GM10266 (cell line): Measurements from ENCODE around the gene CTBP1.
"Not testable (repeated sequence)": the region's sequence is repeated elsewhere in the genome, so short reads cannot be mapped to it uniquely, and the experiment has no call there.

Experiments used
- DNase-seq: peaks from one replicate; pipeline ENCODE4 v3.0.0; 2012; ENCODE audit errors: extremely low spot score
- TF ChIP-seq, protein P1 (sequence below): IDR thresholded peaks from 2 replicates; pipeline ENCODE4 v1.5.1; 2012; ENCODE audit warnings: mild to moderate bottlenecking, low read depth; ENCODE audit not compliant: control insufficient read depth, insufficient read depth; ENCODE audit errors: missing control alignments

CTBP1 gene

GRCh38 chr4:1241466-1241935 is 7.4 kb downstream of the CTBP1 start:
- TF ChIP-seq, protein P1, sequence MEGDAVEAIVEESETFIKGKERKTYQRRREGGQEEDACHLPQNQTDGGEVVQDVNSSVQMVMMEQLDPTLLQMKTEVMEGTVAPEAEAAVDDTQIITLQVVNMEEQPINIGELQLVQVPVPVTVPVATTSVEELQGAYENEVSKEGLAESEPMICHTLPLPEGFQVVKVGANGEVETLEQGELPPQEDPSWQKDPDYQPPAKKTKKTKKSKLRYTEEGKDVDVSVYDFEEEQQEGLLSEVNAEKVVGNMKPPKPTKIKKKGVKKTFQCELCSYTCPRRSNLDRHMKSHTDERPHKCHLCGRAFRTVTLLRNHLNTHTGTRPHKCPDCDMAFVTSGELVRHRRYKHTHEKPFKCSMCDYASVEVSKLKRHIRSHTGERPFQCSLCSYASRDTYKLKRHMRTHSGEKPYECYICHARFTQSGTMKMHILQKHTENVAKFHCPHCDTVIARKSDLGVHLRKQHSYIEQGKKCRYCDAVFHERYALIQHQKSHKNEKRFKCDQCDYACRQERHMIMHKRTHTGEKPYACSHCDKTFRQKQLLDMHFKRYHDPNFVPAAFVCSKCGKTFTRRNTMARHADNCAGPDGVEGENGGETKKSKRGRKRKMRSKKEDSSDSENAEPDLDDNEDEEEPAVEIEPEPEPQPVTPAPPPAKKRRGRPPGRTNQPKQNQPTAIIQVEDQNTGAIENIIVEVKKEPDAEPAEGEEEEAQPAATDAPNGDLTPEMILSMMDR = no peak

DNA sequence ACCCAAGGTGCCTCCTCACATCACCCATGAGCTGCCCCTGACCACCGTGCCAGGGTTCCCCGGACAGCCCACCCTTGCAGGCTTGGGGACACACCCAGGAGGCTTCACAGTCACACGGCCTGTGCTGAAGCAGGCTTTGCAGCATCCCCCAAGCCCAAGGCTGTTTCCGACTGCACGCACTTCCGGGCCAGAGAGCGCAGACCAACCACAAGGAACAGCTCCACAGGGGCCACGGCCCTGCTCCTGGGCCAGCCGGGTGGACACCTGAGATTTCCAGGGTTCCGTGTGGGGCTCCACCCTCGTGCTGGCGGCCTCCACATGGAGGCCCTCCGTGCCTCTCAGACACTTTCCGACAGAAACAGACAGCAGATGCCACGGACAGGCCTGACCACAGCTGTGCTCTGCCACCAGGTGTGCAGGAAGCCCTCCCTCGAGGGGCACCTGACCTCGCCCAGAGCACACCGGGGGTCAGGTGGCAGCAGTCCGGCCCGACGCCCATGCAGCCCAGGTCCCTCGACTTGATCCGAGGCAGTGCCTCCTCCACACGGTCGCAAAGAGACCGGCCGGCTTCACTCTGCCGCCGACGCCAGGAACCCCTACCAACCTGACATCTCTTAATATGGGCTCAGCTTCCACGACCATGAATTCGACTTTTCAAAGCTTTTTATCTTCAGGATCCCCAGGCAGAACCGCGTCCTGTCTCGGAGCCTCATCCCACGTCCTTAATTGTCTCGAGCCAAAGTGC is 8.0 kb downstream of the CTBP1 start:
- DNase-seq = no peak
- TF ChIP-seq, protein P1 = no peak

More at GRCh38 chr4:1241466-1241935, 7.4 kb downstream of the CTBP1 start:
- no peak for DNase-seq

DNA sequence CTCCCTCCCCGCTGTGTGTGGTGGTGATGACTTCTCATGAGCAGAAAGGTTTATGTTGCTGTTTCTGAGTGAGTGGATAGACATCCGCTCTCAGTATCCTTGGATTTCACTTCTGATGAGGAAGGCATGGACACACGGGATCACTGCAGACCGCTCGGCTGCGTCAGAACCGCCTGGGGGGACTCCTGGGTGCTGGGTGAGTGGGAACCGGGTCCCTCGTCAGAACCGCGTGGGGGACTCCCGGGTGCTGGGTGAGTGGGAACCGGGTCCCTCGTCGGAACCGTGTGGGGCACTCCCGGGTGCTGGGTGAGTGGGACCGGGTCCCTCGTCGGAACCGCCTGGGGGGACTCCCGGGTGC is 9.0 kb downstream of the CTBP1 start:
- TF ChIP-seq, protein P1 = no peak
- DNase-seq = no peak

DNA sequence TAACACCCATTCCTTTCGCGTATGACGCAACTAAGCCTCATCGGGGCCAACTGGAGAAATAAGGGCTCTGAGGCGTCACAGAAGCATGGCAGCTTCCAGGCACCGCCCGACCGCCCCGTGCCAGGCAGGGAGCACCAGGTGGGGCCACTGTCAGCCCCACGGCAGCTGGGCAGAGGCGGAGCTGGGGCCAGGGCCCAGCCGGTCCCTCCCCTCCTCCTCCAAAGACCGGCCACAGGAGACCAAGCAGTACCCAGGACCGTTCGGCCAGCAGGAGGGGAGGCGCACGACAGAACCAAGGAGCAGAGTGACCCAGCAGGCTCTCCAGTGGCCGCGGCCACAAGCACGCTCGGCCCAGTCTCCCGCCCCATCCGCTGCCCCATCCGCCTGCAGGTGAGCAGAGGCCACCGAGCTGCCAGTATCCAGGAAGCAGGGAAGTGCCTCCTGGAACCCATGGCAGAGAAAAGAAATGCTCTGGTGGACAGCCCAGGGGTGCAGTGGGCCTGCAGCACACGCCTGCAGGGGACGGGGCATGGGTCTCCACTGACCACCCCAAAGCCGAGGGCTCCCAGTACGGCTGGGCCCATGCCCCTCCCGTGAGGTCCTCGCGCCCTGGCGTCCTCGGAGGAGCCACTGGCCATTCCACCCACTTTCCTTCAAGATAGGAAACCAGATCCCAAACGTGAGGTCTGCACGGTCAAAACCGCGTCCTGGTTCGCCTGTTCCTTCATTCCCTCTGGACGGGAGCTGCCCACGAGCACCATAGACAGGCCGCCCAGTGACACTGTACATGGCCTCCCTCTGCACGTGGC is 9.6 kb downstream of the CTBP1 start:
- no peak for DNase-seq
- TF ChIP-seq, protein P1 = no peak

- TF ChIP-seq, protein P1 = no peak
These were observed 10.3 kb downstream of the CTBP1 start for GRCh38 chr4:1238676-1239000.

GRCh38 chr4:1237981-1238675 is 10.8 kb downstream of the CTBP1 start:
- TF ChIP-seq, protein P1 = no peak
- DNase-seq = no peak

More at GRCh38 chr4:1238676-1239000, 10.3 kb downstream of the CTBP1 start:
- DNase-seq = no peak

DNA sequence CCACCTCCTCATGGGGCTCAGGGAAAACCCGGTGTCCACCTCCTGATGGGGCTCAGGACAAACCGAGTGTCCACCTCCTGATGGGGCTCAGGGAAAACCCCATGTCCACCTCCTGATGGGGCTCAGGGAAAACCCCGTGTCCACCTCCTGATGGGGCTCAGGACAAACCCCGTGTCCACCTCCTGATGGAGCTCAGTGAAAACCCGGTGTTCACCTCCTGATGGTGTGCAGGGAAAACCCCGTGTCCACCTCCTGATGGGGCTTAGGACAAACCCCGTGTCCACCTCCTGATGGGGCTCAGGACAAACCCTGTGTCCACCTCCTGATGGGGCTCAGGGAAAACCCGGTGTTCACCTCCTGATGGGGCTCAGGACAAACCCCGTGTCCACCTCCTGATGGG is 11.7 kb downstream of the CTBP1 start:
- not testable (repeated sequence) for DNase-seq

GRCh38 chr4:1236836-1237235 is 12.1 kb downstream of the CTBP1 start:
- DNase-seq = not testable (repeated sequence)
